Keratinocyte (primary cell): ENCODE measurements around the gene GSPT1. TPM values are rescaled to one million over a fixed set of nuclear protein-coding genes. Genes with fewer than 3 reads are reported as not detected.
"Not testable (repeated sequence)": the region's sequence is repeated elsewhere in the genome, so short reads cannot be mapped to it uniquely, and the experiment has no call there.

Experiments
- DNase-seq: peaks from one replicate; pipeline ENCODE4 v3.0.0-alpha.2; 2011; ENCODE audit warnings: low read depth, missing footprints, low spot score
- FAIRE-seq: peaks from 2 replicates; lab custom pipeline; 2011; peaks lifted over from hg19 to GRCh38; lab: Jason Lieb, UNC
- H2AFZ ChIP-seq: 2 replicates; pipeline ENCODE4 v1.6.0; 2012; ENCODE audit warnings: low read length, control low read depth, inconsistent platforms; ENCODE audit not compliant: control insufficient read depth
- H3K27ac ChIP-seq: 2 replicates; pipeline ENCODE4 v1.5.1; 2011; ENCODE audit warnings: low read length; ENCODE audit not compliant: control insufficient read depth, insufficient read depth
- H3K27me3 ChIP-seq: 3 replicates; pipeline ENCODE4 v1.6.0; 2011; ENCODE audit warnings: low read length; ENCODE audit not compliant: control insufficient read depth, insufficient read depth; ENCODE audit errors: extremely low read depth
- H3K36me3 ChIP-seq, 2 experiments: 2 replicates in 1 of 2; 3 replicates in 1 of 2; pipeline ENCODE4 v1.5.1; 2011; ENCODE audit warnings: low read length in 2 of 2, mild to moderate bottlenecking in 1 of 2; ENCODE audit not compliant: control insufficient read depth in 2 of 2, insufficient read depth in 2 of 2; ENCODE audit errors: extremely low read depth in 1 of 2
- H3K4me1 ChIP-seq: 3 replicates; pipeline ENCODE4 v1.5.1; 2011; ENCODE audit warnings: low read length; ENCODE audit not compliant: control insufficient read depth, insufficient read depth; ENCODE audit errors: extremely low read depth
- H3K4me2 ChIP-seq: 3 replicates; pipeline ENCODE4 v1.6.0; 2011; ENCODE audit warnings: low read depth, low read length; ENCODE audit not compliant: control insufficient read depth, insufficient read depth; ENCODE audit errors: extremely low read depth
- H3K4me3 ChIP-seq, 3 experiments: fragments of 200-600 bp in 1 of 3; sonication (generic) in 1 of 3; 2 replicates in 2 of 3; 3 replicates in 1 of 3; pipeline ENCODE4 v1.5.1; 2011 to 2016; ENCODE audit warnings: low read length in 3 of 3, mild to moderate bottlenecking in 3 of 3, control low read depth in 2 of 3, inconsistent platforms in 1 of 3, low read depth in 1 of 3, mixed read lengths in 1 of 3, mixed run types in 1 of 3, moderate library complexity in 1 of 3; ENCODE audit not compliant: control insufficient read depth in 2 of 3, insufficient read depth in 2 of 3; ENCODE audit errors: extremely low read depth in 1 of 3
- H3K79me2 ChIP-seq: 2 replicates; pipeline ENCODE4 v1.6.0; 2012; ENCODE audit warnings: low read length; ENCODE audit not compliant: control insufficient read depth, insufficient read depth
- H3K9ac ChIP-seq: 3 replicates; pipeline ENCODE4 v1.6.0; 2011; ENCODE audit warnings: low read length; ENCODE audit not compliant: control insufficient read depth, insufficient read depth; ENCODE audit errors: extremely low read depth
- H3K9me1 ChIP-seq: 3 replicates; pipeline ENCODE4 v1.6.0; 2011; ENCODE audit warnings: low read length; ENCODE audit not compliant: control insufficient read depth, insufficient read depth; ENCODE audit errors: extremely low read depth
- H3K9me3 ChIP-seq: 2 replicates; pipeline ENCODE4 v1.5.1; 2012; ENCODE audit warnings: low read depth, low read length; ENCODE audit not compliant: control insufficient read depth
- H4K20me1 ChIP-seq: 3 replicates; pipeline ENCODE4 v1.6.0; 2011; ENCODE audit warnings: low read length; ENCODE audit not compliant: control insufficient read depth, insufficient read depth; ENCODE audit errors: extremely low read depth
- CTCF ChIP-seq, 3 experiments: IDR thresholded peaks in 1 of 3; conservative IDR thresholded peaks in 1 of 3; optimal IDR thresholded peaks in 1 of 3; 2 replicates in 2 of 3; 3 replicates in 1 of 3; pipeline versions ENCODE3 to v1.5.1; 2011; ENCODE audit warnings: low read length in 3 of 3, mild to moderate bottlenecking in 3 of 3, moderate library complexity in 2 of 3, control low read depth in 1 of 3, inconsistent platforms in 1 of 3; ENCODE audit not compliant: insufficient read depth in 2 of 3; ENCODE audit errors: extremely low read depth in 1 of 3
- EZH2 ChIP-seq: IDR thresholded peaks from one replicate; pipeline ENCODE4 v1.6.1; 2012; ENCODE audit warnings: inconsistent platforms, mild to moderate bottlenecking, low read length, moderate library complexity
- dilution Hi-C: fragments of 300-500 bp; cut with MboI; formaldehyde crosslinking; loops from one replicate; pipeline ENCODE4 v1.7.0; 2020; ENCODE audit warnings: low sequenced_read_pairs; ENCODE audit not compliant: extremely low pct_ligation_motif_present
- polyA plus RNA-seq, 5 experiments: library from polyadenylated mRNA; depleted of rRNA in 3 of 5; stranded (reverse) in 3 of 5; stranded (forward) in 1 of 5; unstranded in 1 of 5; fragments of >200 nt; gene quantifications; 1 replicate in 1 of 5; 2 replicates in 3 of 5; 3 replicates in 1 of 5; pipeline versions ENCODE4 v1.2.1 to v1.2.3, GENCODE V29; 2011 to 2012; ENCODE audit warnings: missing spikeins in 2 of 5, low read depth in 1 of 5, low replicate concordance in 1 of 5

Gene GSPT1
- polyA plus RNA-seq, 1 donor (not counting 4 experiments of a cell fraction or from before 2014, with no cell fraction given) = 163 TPM

GRCh38 chr16:11963706-11964105 is 48.0 kb upstream of the GSPT1 start:
- dilution Hi-C loops = no loop called here
- DNase-seq (no peak), FAIRE-seq (no peak)
- no peaks in the 10 kb centered on the region for H3K36me3 ChIP-seq
- no peak overlapping the region for H3K4me3 ChIP-seq
- H3K79me2 ChIP-seq = no peaks in the 10 kb centered on the region
- H3K27ac ChIP-seq = no peak overlapping the region
- no peaks in the 10 kb centered on the region for H3K9me1 ChIP-seq
- H3K4me1 ChIP-seq = peaks cover 17% of the 10 kb centered on the region
- no peaks in the 10 kb centered on the region for H3K9me3 ChIP-seq
- H2AFZ ChIP-seq = no peak overlapping the region
- H4K20me1 ChIP-seq = no peaks in the 10 kb centered on the region
- no peak overlapping the region for H3K9ac ChIP-seq
- no peaks in the 10 kb centered on the region for H3K27me3 ChIP-seq
- H3K4me2 ChIP-seq = no peak overlapping the region
- TF ChIP-seq EZH2 = no peak
- TF ChIP-seq CTCF (optimal IDR thresholded peaks at IDR 0.05 in 1 of 3, IDR thresholded peaks at IDR 0.05 in 1 of 3, conservative IDR thresholded peaks at IDR 0.05 in 1 of 3; ENCODE audit: extremely low read depth in 1 of 3, insufficient read depth in 2 of 3, low read length in 3 of 3) = no peak

GRCh38 chr16:11962978-11963377 is 47.2 kb upstream of the GSPT1 start:
- H3K27me3 ChIP-seq, H3K27ac ChIP-seq, DNase-seq, H3K9me3 ChIP-seq, H3K4me2 ChIP-seq, dilution Hi-C loops, H3K79me2 ChIP-seq, H3K9me1 ChIP-seq, H3K9ac ChIP-seq, H3K4me3 ChIP-seq, H2AFZ ChIP-seq, FAIRE-seq, H4K20me1 ChIP-seq, H3K36me3 ChIP-seq: not testable (repeated sequence)
- peaks cover 17% of the 10 kb centered on the region for H3K4me1 ChIP-seq

DNA sequence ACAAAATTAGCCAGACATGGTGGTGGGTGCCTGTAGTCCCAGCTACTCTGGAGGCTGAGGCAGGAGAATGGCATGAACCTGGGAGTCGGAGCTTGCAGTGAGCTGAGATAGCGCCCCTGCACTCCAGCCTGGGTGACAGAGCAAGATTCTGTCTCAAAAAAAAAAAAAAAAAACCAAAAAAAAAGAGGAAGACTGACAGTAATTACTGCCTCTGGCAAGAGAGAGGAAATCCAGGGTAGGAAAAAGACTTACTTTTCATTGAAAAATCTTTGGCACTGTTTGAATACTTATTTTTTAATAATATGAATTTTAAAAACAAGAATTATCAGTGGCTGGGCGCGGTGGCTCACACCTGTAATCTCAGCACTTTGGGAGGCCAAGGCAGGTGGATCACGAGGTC is 46.7 kb upstream of the GSPT1 start:
- H4K20me1 ChIP-seq, H3K27me3 ChIP-seq, H3K36me3 ChIP-seq, H3K9me1 ChIP-seq, H3K9me3 ChIP-seq, H3K27ac ChIP-seq, FAIRE-seq, DNase-seq, H3K4me2 ChIP-seq, H3K4me3 ChIP-seq, dilution Hi-C loops, H3K79me2 ChIP-seq, H2AFZ ChIP-seq, H3K9ac ChIP-seq: not testable (repeated sequence)
- H3K4me1 ChIP-seq = peaks cover 17% of the 10 kb centered on the region
